GM19372 (cell line): Measurements from ENCODE around the gene CEBPG.

Experiments
- ATAC-seq: cut with Tn5 transposase; IDR thresholded peaks from one replicate; pipeline ENCODE4 v1.9.1; 2021; ENCODE audit warnings: mild to moderate bottlenecking, low read depth, moderate library complexity; ENCODE audit not compliant: unreplicated experiment

Gene CEBPG

GRCh38 chr19:33414667-33415605, 41.4 kb downstream of the CEBPG start:
- no peak for ATAC-seq

DNA sequence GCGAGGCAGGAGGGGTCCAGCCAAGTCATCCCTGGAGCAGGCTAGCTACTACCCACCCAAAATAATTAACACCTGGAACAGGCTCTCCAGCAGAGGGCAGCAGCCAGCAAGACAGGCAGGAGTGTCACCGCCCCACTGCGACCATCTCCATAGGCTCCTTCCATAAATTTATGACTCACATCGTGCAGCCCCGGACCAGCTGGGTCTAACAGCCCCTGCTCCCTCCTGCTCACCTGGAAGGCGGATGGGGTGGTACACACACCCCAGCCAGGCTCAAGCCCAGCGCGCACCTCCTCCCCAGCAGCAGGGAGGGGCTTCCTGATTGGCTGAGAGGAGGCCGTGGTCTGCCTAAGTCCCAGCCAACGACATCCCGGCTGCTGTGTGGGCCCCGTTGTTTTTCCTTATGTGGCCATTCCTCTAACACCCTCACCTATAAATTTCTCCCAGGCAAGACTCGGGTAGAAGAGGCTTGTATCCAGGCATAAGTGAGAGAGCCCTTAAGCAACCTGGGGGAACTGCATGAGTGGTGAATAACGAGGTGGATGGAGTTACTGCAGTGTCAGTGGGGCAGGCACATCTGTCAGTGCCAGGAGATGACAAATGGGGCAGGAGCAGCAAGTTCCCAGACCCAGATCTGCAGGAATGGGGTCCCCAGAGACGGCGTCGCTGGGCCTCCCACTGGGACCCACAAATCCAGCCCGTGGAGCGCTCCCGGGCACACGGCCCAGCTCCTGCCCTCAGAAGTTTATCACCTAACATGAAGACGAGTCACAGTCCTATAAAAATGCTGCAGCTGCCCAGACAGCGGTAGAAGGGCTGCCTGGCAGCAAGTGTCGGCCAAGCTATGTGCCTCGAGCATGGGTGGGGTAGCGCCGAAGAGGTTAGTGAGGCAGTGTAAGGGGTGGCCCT, 43.1 kb downstream of the CEBPG start:
- ATAC-seq = no peak

- no peak for ATAC-seq
Measured at GRCh38 chr19:33417751-33418150, 44.2 kb downstream of the CEBPG start.

- no peak for ATAC-seq
Measured at GRCh38 chr19:33418461-33418860, 45.0 kb downstream of the CEBPG start.

DNA sequence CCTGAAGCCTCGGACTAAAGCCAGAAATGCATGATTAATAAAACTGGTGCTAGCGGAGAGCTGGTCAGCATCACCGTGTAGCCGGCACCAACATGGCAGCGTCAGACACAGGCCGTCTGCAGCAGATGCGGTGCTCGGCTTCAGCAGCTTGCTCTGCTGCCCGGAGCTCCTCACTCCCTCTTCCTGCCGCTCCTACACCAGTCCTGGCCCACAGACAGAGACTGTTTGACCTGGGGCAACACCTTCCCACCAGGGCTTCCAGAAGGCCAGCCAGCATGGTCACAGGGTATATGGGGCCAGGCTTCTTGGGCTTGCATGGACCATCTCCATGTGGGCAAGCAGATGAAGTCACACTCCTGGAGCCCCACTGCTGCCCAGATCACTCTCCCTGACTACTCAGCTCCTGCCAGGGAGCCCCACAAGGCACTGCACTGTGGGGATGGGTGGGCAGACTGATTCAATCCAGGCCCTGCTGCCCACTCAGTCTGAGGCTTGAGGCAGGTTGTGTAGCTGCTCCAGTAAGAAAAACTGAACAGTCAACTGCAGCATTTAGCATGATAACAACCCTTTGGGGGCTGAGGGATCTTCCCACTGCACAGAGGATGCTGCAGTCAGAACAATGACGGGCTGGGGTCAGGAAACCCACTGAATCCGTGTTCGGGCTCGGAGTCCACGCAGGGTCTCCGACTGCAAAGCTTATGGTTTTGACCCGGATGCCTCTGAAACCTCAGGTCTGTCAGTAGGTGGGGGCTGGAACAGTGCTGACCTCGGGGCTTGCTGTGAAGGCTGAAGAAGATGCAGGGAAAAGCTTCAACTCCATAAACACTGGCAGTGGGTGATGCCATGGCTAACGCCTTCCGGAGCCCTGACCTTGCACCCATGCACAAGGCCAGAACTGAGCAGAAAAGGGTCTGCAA, 45.6 kb downstream of the CEBPG start:
- ATAC-seq = no peak

- ATAC-seq = no peak
Measured at GRCh38 chr19:33419788-33420130, 46.2 kb downstream of the CEBPG start.

DNA sequence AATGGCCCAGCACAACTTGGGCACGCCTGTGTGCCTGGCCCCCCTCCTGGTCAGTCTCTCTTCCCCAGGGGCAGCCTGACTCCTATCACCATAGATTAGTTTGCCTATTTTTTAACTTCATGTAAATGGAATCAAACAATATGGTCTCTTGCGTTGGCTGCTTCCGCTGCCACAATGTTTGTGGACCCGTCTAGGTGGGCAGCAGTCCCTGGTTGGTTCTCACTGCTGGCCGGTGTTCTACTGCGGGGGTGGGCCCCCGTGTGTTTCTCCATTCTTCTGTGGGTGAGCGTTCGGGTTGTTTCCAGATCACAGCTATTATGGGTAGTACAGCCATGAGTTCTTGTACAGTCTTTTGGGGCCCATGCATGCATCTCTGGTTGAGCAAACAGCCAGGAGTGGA, 47.3 kb downstream of the CEBPG start:
- no peak for ATAC-seq

- no peak for ATAC-seq
Measured at GRCh38 chr19:33421368-33421767, 47.9 kb downstream of the CEBPG start.

- no peak for ATAC-seq
Measured at GRCh38 chr19:33422369-33423180, 49.1 kb downstream of the CEBPG start.

- no peak for ATAC-seq
Measured at GRCh38 chr19:33424181-33424580, 50.7 kb downstream of the CEBPG start.

DNA sequence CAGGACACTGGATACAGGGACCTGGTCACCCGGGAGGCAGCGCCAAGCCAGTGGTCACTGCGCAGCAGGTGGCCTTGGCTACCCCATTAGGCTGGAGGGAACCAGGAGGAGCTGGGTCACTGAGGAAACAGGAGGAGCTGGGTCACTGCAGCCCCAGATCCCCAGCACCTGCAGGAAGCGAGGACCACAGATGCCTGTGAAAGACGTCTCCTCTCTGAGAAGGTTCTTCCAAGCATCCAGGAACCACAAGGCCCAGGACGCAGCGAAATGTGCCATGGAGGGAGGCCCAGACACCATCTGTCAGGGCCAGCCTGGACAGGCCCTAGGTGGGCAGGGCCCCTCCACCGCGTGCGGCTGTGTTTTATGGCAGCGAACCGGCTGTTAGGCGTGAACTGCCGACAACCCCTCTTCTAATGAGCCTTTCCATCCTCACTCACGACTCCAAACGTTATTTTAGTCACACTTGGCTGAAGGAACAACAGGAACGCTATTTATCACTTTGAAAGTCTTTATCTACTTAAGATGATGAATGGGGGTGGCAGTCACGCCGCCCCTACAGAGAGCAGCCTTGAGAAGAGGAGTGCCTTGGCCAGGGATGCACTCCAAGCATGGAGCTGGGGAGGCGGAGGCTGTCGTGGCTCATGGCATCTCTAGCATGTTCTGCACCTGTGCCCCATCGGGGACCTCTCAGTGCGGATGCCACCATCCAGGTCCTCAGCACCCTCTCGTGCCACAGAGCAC, 53.3 kb downstream of the CEBPG start:
- no peak for ATAC-seq

DNA sequence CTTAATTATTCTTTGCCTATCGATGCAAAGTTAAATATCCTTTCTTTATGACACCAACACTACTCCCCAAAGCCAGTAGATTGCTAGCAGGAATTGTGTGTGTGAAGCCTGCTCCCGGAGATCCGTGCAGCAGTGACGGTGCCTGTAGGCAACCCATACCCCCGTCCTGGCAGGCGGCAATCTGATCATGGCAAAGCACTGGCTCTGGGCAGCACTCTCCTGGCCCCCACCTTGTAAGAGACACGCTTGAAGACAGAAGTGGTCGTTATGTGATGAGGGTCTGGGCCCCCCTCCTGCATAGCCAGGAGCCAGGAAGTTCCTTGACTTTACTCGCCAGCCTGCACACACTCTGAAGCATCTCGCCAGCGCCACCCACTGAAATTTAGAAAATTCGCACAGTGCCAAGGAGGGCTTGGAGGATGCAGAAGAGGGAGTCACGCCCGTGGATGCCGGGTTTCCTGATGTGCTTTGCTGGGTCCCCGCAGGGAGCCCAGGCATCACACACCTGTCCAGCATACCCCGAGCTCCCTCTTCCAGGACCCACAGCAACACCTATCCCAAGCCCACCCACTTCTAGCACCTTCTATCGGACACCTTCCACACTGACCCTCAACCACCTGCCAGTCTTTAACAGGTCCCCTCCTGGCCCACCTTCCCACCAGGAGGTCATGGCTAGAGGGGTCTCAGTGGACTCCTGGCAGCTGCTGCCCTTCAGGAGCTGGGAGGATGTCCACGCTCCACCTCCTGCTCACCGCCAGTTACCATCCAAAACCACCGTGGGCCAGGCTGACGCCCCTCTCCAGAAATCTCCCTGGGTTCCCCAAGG, 54.5 kb downstream of the CEBPG start:
- ATAC-seq = no peak

DNA sequence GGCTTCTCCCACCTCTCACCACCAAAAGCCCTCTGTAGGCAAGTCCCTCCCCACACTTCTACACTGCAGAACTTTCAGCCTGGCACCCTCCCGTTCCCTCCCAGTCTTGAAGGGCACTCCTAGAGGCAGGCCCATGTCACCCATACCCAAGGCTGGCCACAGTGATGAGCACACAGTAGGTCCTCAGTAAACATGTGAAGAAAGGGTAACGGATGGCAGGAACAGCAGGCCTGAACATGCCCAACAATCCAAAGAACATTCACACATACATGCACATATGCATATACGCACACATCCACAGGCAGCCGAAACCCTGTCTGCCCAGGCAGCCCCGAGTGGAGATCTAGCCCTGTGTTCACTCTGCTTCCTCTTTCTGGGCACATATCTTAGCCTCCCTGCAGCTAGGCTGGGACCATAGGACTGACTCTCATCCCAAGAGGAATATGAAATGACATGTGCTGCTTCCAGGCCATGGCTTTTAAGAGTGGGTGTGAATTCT, 55.2 kb downstream of the CEBPG start:
- ATAC-seq = no peak

GRCh38 chr19:33429891-33430673, 56.6 kb downstream of the CEBPG start:
- no peak for ATAC-seq

DNA sequence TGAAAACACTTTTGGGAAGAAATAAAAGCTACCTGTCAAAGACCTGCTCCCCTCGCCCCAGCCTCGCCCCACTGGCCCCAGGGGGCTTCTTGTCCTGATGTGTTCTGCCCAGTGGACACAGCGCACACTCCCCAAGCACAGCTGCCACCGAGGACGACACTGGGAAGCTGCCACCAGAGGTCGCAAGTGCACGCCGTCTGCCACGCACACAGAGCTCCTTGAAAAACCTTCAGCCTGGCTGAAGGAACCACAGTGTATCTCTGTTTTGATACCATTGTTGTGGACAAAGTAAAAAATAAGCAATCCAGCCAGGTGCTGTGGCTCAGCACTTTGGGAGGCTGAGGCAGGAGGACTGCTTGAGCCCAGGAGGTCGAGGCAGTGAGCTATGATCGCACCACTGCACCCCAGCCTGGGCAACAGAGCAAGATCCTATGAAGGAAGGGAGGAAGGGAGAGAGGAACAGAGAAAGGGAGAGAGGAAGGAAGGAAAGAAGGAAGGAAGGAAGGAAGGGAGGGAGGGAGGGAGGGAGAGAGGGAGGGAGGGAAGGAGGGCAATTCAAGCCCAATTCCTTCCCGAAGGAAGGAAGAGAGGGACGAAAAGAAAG, 57.3 kb downstream of the CEBPG start:
- ATAC-seq = no peak

GRCh38 chr19:33432015-33432414, 58.5 kb downstream of the CEBPG start:
- ATAC-seq = no peak
